PFSK-1 (cell line): ENCODE data around the gene ALDOC.

Source experiments
- FOXP2 ChIP-seq: optimal IDR thresholded peaks from 2 replicates; pipeline ENCODE3; 2011; ENCODE audit warnings: borderline replicate concordance, control low read depth, inconsistent platforms; ENCODE audit not compliant: insufficient read depth; ENCODE audit errors: extremely low read length, extremely low read depth
- POLR2AphosphoS5 ChIP-seq: IDR thresholded peaks from 2 replicates; pipeline ENCODE4 v1.6.1; 2012; ENCODE audit warnings: low read depth, mild to moderate bottlenecking, control low read depth, low read length, moderate library complexity
- SIN3A ChIP-seq: IDR thresholded peaks from 2 replicates; pipeline ENCODE4 v1.6.1; 2012; ENCODE audit warnings: mild to moderate bottlenecking, low read length, moderate library complexity, borderline replicate concordance; ENCODE audit not compliant: insufficient read depth
- TAF1 ChIP-seq: IDR thresholded peaks from 2 replicates; pipeline ENCODE4 v1.6.1; 2012; ENCODE audit warnings: low read length, control low read depth, borderline replicate concordance; ENCODE audit not compliant: insufficient read depth
- TF ChIP-seq, protein P1 (sequence below), 2 experiments: IDR thresholded peaks; 2 replicates each; pipeline versions ENCODE4 v1.6.1 to v1.8.0; 2011 to 2012; ENCODE audit warnings: low read depth in 2 of 2, low read length in 2 of 2, control low read depth in 1 of 2, inconsistent platforms in 1 of 2, mild to moderate bottlenecking in 1 of 2, moderate library complexity in 1 of 2; ENCODE audit not compliant: insufficient read depth in 1 of 2

Gene ALDOC

DNA sequence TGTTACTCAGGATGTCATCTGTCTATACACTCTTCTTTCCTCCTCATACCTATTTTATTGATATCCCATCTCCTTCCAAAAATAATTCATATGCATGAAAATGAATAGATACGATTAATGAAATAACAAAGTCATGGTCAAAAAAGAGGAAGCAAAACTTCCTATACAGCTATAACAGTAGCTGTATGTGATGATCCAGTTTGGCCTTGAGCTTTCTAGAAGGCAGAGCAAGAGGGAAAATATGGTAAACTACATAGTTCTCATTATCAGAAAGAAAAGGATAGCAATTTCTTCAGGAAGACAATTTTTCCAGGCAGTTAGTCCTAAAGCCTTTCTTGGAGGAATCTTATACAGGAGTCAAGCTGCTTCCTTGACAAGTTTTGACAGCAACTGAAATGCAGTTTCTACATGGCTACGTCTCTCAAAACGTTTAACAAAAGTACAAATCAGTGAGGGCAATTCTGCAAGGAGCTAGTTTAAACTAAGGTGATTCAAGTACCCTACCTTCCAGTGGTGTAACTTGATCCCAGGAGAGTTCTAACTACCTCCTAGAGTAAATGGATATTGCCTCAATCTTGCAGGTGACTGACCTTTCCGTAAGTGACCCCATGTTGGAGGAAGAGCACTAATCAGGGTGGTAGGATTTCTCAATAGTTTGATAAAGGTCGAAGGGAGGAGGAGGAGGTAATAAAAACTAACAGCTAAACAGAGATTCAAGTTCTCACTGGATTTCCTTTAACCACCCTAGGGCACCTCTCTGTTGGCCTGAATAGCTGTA, 21.1 kb upstream of the ALDOC start:
- TF ChIP-seq TAF1 (no peak), POLR2AphosphoS5 (no peak), SIN3A (no peak), FOXP2 (no peak)
- TF ChIP-seq, protein P1, sequence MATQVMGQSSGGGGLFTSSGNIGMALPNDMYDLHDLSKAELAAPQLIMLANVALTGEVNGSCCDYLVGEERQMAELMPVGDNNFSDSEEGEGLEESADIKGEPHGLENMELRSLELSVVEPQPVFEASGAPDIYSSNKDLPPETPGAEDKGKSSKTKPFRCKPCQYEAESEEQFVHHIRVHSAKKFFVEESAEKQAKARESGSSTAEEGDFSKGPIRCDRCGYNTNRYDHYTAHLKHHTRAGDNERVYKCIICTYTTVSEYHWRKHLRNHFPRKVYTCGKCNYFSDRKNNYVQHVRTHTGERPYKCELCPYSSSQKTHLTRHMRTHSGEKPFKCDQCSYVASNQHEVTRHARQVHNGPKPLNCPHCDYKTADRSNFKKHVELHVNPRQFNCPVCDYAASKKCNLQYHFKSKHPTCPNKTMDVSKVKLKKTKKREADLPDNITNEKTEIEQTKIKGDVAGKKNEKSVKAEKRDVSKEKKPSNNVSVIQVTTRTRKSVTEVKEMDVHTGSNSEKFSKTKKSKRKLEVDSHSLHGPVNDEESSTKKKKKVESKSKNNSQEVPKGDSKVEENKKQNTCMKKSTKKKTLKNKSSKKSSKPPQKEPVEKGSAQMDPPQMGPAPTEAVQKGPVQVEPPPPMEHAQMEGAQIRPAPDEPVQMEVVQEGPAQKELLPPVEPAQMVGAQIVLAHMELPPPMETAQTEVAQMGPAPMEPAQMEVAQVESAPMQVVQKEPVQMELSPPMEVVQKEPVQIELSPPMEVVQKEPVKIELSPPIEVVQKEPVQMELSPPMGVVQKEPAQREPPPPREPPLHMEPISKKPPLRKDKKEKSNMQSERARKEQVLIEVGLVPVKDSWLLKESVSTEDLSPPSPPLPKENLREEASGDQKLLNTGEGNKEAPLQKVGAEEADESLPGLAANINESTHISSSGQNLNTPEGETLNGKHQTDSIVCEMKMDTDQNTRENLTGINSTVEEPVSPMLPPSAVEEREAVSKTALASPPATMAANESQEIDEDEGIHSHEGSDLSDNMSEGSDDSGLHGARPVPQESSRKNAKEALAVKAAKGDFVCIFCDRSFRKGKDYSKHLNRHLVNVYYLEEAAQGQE (IDR thresholded peaks at IDR 0.05; ENCODE audit: insufficient read depth in 1 of 2, low read depth in 2 of 2, low read length in 2 of 2), result no peak

DNA sequence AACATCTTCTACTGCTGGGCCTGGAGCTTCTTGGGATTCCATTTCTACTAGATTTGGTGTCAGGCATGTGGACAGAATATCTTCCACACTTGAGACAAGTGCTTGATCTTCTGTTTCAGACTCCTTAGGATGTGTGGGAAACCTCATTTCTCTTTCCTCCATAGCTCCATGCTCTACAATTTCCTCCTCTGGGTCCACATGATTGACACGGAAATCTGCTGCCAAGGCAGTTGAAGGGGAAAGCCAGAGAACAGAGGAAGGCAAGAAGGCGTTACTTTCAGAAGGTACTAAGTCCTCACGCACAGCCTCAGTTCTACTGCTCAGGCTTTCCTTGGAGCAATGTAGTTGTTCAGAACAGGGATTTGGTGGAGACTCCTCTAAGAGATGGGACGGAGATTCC, 15.6 kb upstream of the ALDOC start:
- TF ChIP-seq TAF1, result no peak
- no peak for TF ChIP-seq POLR2AphosphoS5
- TF ChIP-seq, protein P1 (IDR thresholded peaks at IDR 0.05; ENCODE audit: insufficient read depth in 1 of 2, low read depth in 2 of 2, low read length in 2 of 2), result no peak
- no peak for TF ChIP-seq SIN3A
- TF ChIP-seq FOXP2, result no peak

DNA sequence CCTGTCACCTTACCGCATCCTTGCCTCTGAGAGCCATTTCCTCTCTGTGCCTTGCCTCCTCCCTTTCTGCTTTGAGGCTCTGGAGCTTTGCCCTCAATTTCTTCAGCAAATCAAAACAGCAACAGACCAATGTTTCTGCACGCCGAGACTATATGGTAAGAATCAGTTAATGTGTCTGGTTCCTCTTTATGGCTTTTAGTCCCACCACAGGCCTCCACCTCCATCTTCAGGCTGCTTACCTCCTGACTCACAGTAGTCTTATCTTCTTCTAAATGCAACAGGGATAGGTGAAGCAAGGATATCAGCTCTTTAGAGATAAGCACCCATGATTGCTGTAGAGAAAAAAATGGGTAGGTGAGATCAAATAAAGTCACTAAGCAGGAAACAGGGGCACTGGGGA, 9.2 kb upstream of the ALDOC start:
- TF ChIP-seq FOXP2, result no peak
- TF ChIP-seq POLR2AphosphoS5, result no peak
- no peak for TF ChIP-seq SIN3A
- no peak for TF ChIP-seq TAF1
- TF ChIP-seq, protein P1 (IDR thresholded peaks at IDR 0.05; ENCODE audit: insufficient read depth in 1 of 2, low read depth in 2 of 2, low read length in 2 of 2), result no peak

DNA sequence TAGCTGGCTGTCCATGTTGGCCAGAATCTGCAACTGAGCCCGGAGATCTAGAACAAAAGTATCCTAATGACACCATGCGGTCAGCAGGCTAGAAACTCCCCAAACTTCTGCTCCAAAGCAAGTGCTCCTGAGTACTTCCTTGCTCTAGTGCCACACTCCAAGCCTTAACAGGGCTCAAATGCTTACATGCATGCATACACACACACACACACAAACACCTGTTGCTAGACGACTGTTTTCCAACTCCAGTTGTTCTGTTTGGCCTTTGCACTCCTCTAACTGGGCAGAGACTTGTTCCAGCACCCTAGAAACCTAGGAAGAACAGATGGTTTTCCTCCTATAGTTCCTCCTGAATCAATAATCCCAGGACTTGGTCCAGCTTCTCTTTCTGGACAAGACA, 7.7 kb upstream of the ALDOC start:
- TF ChIP-seq, protein P1 (IDR thresholded peaks at IDR 0.05; ENCODE audit: insufficient read depth in 1 of 2, low read depth in 2 of 2, low read length in 2 of 2), result no peak
- no peak for TF ChIP-seq TAF1
- no peak for TF ChIP-seq FOXP2
- no peak for TF ChIP-seq POLR2AphosphoS5
- no peak for TF ChIP-seq SIN3A
